ENCODE measurements around the gene NEK7. TPM values are rescaled to one million over a fixed set of nuclear protein-coding genes. Genes with fewer than 3 reads are reported as not detected.
A peak's percentile ranks its signal among the peaks of the same experiment; 100 is the strongest.

The NEK7 gene
- total and polyA plus RNA-seq, 9 of the 15 experiments (the other 6 are each of a cell fraction or from before 2014, with no cell fraction given), result 8.5 to 37.3 (median 27.7) TPM

GRCh38 chr1:198162091-198162767 is 5.4 kb downstream of the NEK7 start (continued):
- TF ChIP-seq TEAD4 (IDR thresholded peaks at IDR 0.05; ENCODE audit: low read length), result peak; percentile 85
- no peak for TF ChIP-seq TEAD4 (CRISPR knock-in tag; IDR thresholded peaks at IDR 0.05; ENCODE audit: borderline replicate concordance)
- TF ChIP-seq TCF3 (CRISPR knock-in tag; IDR thresholded peaks at IDR 0.05), result peak; percentile 65
- peak; percentile 61 for TF ChIP-seq FOSL1 (tag; conservative IDR thresholded peaks at IDR 0.05)
- no peak for TF ChIP-seq PBX2 (CRISPR knock-in tag; IDR thresholded peaks at IDR 0.05; ENCODE audit: low read depth)
- peak; percentile 86 for TF ChIP-seq PBX2 (tag; conservative IDR thresholded peaks at IDR 0.05; ENCODE audit: low read depth)
- TF ChIP-seq JUND (IDR thresholded peaks at IDR 0.05; ENCODE audit: borderline replicate concordance, low read depth, low read length), result no peak
- peak; percentile 36; the same call in 1 of the 3 replicates for TF ChIP-seq JUND (tag; IDR thresholded peaks at IDR 0.05; ENCODE audit: borderline replicate concordance, low read depth, low read length)
- no peak for TF ChIP-seq ZNF253 (CRISPR knock-in tag; conservative IDR thresholded peaks at IDR 0.05)
- TF ChIP-seq MYC (IDR thresholded peaks at IDR 0.05; ENCODE audit: low read depth, low read length), result no peak
- TF ChIP-seq MYC (CRISPR knock-in tag; IDR thresholded peaks at IDR 0.05; ENCODE audit: borderline replicate concordance, low read depth), result no peak
- TF ChIP-seq ZBTB40 (IDR thresholded peaks at IDR 0.05), result peak; percentile 56
- TF ChIP-seq ZBTB40 (CRISPR knock-in tag; IDR thresholded peaks at IDR 0.05), result no peak
- peak; percentile 89 for TF ChIP-seq MEIS2 (IDR thresholded peaks at IDR 0.05; ENCODE audit: partially characterized antibody)
- TF ChIP-seq HDAC1 (IDR thresholded peaks at IDR 0.05), result 0 out of 4 replicates have a peak, but pooled peaks of 1 of the 2 experiments have one; percentile 37
